ENCODE data around the gene DUSP7.

The DUSP7 gene

GRCh38 chr3:52068055-52068571 lies 11.7 kb upstream of the DUSP7 start:
- no peak for DNase-seq (ENCODE audit: extremely low spot score)
- POLR2A ChIA-PET = interaction anchor here (1.5 kb wide), 1 partner anchor 12 kb away, joined by 4 read pairs; no protein-coding TSS in a partner anchor
- TF ChIP-seq ARNT (IDR thresholded peaks at IDR 0.05) (no peak), LEF1 (IDR thresholded peaks at IDR 0.05; ENCODE audit: borderline replicate concordance) (no peak), HDGF (IDR thresholded peaks at IDR 0.05; ENCODE audit: borderline replicate concordance) (no peak), SUZ12 (IDR thresholded peaks at IDR 0.05) (no peak), L3MBTL2 (conservative IDR thresholded peaks at IDR 0.05) (no peak), TARDBP (IDR thresholded peaks at IDR 0.05) (no peak), FOXK2 (IDR thresholded peaks at IDR 0.05) (no peak), SP1 (IDR thresholded peaks at IDR 0.05) (no peak), CTBP1 (IDR thresholded peaks at IDR 0.05; ENCODE audit: borderline replicate concordance) (no peak), ELF4 (IDR thresholded peaks at IDR 0.05) (no peak), ZNF384 (IDR thresholded peaks at IDR 0.05) (no peak), NFRKB (IDR thresholded peaks at IDR 0.05) (no peak), FOXA1 (IDR thresholded peaks at IDR 0.05) (no peak), BHLHE40 (IDR thresholded peaks at IDR 0.05; ENCODE audit: borderline replicate concordance) (no peak)
- CTCF ChIA-PET = no interaction called here

- no peak for TF ChIP-seq HDGF (IDR thresholded peaks at IDR 0.05; ENCODE audit: borderline replicate concordance)
- no peak for TF ChIP-seq ARNT (IDR thresholded peaks at IDR 0.05)
- no peak for TF ChIP-seq NFRKB (IDR thresholded peaks at IDR 0.05)
- no peak for TF ChIP-seq ZNF384 (IDR thresholded peaks at IDR 0.05)
- no peak for TF ChIP-seq TARDBP (IDR thresholded peaks at IDR 0.05)
- no peak for TF ChIP-seq FOXM1 (IDR thresholded peaks at IDR 0.05; ENCODE audit: borderline replicate concordance)
- no peak for TF ChIP-seq SP1 (IDR thresholded peaks at IDR 0.05)
- no peak for TF ChIP-seq PKNOX1 (IDR thresholded peaks at IDR 0.05)
- no peak for TF ChIP-seq FOXA1 (IDR thresholded peaks at IDR 0.05)
- TF ChIP-seq ELF4 (IDR thresholded peaks at IDR 0.05) = no peak
- no peak for TF ChIP-seq FOXK2 (IDR thresholded peaks at IDR 0.05)
- TF ChIP-seq LEF1 (IDR thresholded peaks at IDR 0.05; ENCODE audit: borderline replicate concordance) = no peak
- TF ChIP-seq BHLHE40 (IDR thresholded peaks at IDR 0.05; ENCODE audit: borderline replicate concordance) = no peak
- TF ChIP-seq SUZ12 (IDR thresholded peaks at IDR 0.05) = no peak
- no peak for TF ChIP-seq CTBP1 (IDR thresholded peaks at IDR 0.05; ENCODE audit: borderline replicate concordance)
- TF ChIP-seq L3MBTL2 (conservative IDR thresholded peaks at IDR 0.05) = no peak
- DNase-seq (ENCODE audit: extremely low spot score) = no peak
- CTCF ChIA-PET = no interaction called here
- POLR2A ChIA-PET = interaction anchor here (1.5 kb wide), 1 partner anchor 12 kb away, joined by 4 read pairs; no protein-coding TSS in a partner anchor
Measured at GRCh38 chr3:52067526-52067925, 11.2 kb upstream of the DUSP7 start.

GRCh38 chr3:52067046-52067445 lies 10.7 kb upstream of the DUSP7 start:
- POLR2A ChIA-PET = interaction anchor here (1.5 kb wide), 1 partner anchor 11 kb away, joined by 4 read pairs; no protein-coding TSS in a partner anchor

GRCh38 chr3:52065264-52065756 lies 8.9 kb upstream of the DUSP7 start:
- DNase-seq (ENCODE audit: extremely low spot score) = no peak
- CTCF ChIA-PET = interaction anchor here (1.1 kb wide), 1 partner anchor 61 kb away, joined by 3 read pairs; no protein-coding TSS in a partner anchor
- TF ChIP-seq ARNT (IDR thresholded peaks at IDR 0.05) = no peak
- no peak for TF ChIP-seq CTBP1 (IDR thresholded peaks at IDR 0.05; ENCODE audit: borderline replicate concordance)
- POLR2A ChIA-PET = interaction anchor here (1.9 kb wide), 1 partner anchor 12 kb away, joined by 5 read pairs; no protein-coding TSS in a partner anchor

More at GRCh38 chr3:52067046-52067445, 10.7 kb upstream of the DUSP7 start:
- CTCF ChIA-PET = no interaction called here
- TF ChIP-seq ZNF384 (IDR thresholded peaks at IDR 0.05) (no peak), L3MBTL2 (conservative IDR thresholded peaks at IDR 0.05) (no peak), FOXA1 (IDR thresholded peaks at IDR 0.05) (no peak), ELF4 (IDR thresholded peaks at IDR 0.05) (no peak)
- no peak for DNase-seq (ENCODE audit: extremely low spot score)

- ChIA-PET CTCF (no interaction called here), POLR2A (no interaction called here)
- DNase-seq (ENCODE audit: extremely low spot score) = no peak
- TF ChIP-seq BHLHE40 (IDR thresholded peaks at IDR 0.05; ENCODE audit: borderline replicate concordance) (no peak), ARNT (IDR thresholded peaks at IDR 0.05) (no peak), CTBP1 (IDR thresholded peaks at IDR 0.05; ENCODE audit: borderline replicate concordance) (no peak), FOXA1 (IDR thresholded peaks at IDR 0.05) (no peak), ELF4 (IDR thresholded peaks at IDR 0.05) (no peak), LEF1 (IDR thresholded peaks at IDR 0.05; ENCODE audit: borderline replicate concordance) (no peak), TARDBP (IDR thresholded peaks at IDR 0.05) (no peak), FOXM1 (IDR thresholded peaks at IDR 0.05; ENCODE audit: borderline replicate concordance) (no peak), SUZ12 (IDR thresholded peaks at IDR 0.05) (no peak), FOXK2 (IDR thresholded peaks at IDR 0.05) (no peak), SP1 (IDR thresholded peaks at IDR 0.05) (no peak), L3MBTL2 (conservative IDR thresholded peaks at IDR 0.05) (no peak), HDGF (IDR thresholded peaks at IDR 0.05; ENCODE audit: borderline replicate concordance) (no peak), NFRKB (IDR thresholded peaks at IDR 0.05) (no peak), ZNF384 (IDR thresholded peaks at IDR 0.05) (no peak), PKNOX1 (IDR thresholded peaks at IDR 0.05) (no peak)
Measured at GRCh38 chr3:52064561-52064960, 8.2 kb upstream of the DUSP7 start.

GRCh38 chr3:52063026-52063723 lies 6.8 kb upstream of the DUSP7 start:
- ChIA-PET CTCF (interaction anchor here (1.1 kb wide), 1 partner anchor 10 kb away, joined by 3 read pairs; no protein-coding TSS in a partner anchor), POLR2A (no interaction called here)
- DNase-seq (ENCODE audit: extremely low spot score) = no peak
- no peak for TF ChIP-seq L3MBTL2 (conservative IDR thresholded peaks at IDR 0.05)
